Mesothelial cell of epicardium (in vitro differentiated cells): Measurements from ENCODE around the gene HMGN5. TPM values are rescaled to one million over a fixed set of nuclear protein-coding genes. Genes with fewer than 3 reads are reported as not detected.
A peak's percentile ranks its signal among the peaks of the same experiment; 100 is the strongest.

Source experiments
- DNase-seq, 2 experiments: peaks; one replicate each; pipeline ENCODE4 v3.0.0; 2021; ENCODE audit warnings: low spot score in 2 of 2; ENCODE audit not compliant: unreplicated experiment in 2 of 2
- H3K27ac Mint-ChIP-seq: 2 replicates; pipeline ENCODE4 v1.8.0; 2021; ENCODE audit warnings: mixed read lengths
- H3K27me3 Mint-ChIP-seq: 2 replicates; pipeline ENCODE4 v1.8.0; 2021; ENCODE audit warnings: low read depth, mixed read lengths
- H3K36me3 Mint-ChIP-seq: 2 replicates; pipeline ENCODE4 v1.8.0; 2021; ENCODE audit warnings: mixed read lengths
- H3K4me1 Mint-ChIP-seq: 2 replicates; pipeline ENCODE4 v1.8.0; 2021; ENCODE audit warnings: mixed read lengths
- H3K4me3 Mint-ChIP-seq: 2 replicates; pipeline ENCODE4 v1.8.0; 2021; ENCODE audit warnings: mild to moderate bottlenecking, moderate library complexity, mixed read lengths
- H3K9me3 Mint-ChIP-seq: 2 replicates; pipeline ENCODE4 v1.8.0; 2021; ENCODE audit warnings: mixed read lengths
- CTCF ChIP-seq: fragments of 200-600 bp; sonication (generic); IDR thresholded peaks from one replicate; pipeline ENCODE4 v1.5.0; 2021; ENCODE audit warnings: antibody characterized with exemption; ENCODE audit not compliant: unreplicated experiment
- total RNA-seq: library from RNA; stranded (reverse); gene quantifications from 3 replicates; pipeline ENCODE4 v1.2.1, GENCODE V29; 2021

The HMGN5 gene
- total RNA-seq, 1 donor from 2014 or later, result 4.9 TPM

GRCh38 chrX:81206476-81206875 is 4.8 kb upstream of the HMGN5 start:
- peaks cover 27% of the 10 kb centered on the region for H3K9me3 Mint-ChIP-seq
- no peak overlapping the region for H3K4me3 Mint-ChIP-seq
- H3K27me3 Mint-ChIP-seq, result no peaks in the 10 kb centered on the region
- H3K4me1 Mint-ChIP-seq, result peaks cover 10% of the 10 kb centered on the region
- no peak for DNase-seq
- peaks cover 9% of the 10 kb centered on the region for H3K36me3 Mint-ChIP-seq
- no peak for TF ChIP-seq CTCF
- H3K27ac Mint-ChIP-seq, result no peak overlapping the region

GRCh38 chrX:81205551-81205950 is 3.8 kb upstream of the HMGN5 start:
- Mint-ChIP-seq H3K4me3 (no peak overlapping the region), H3K27me3 (no peaks in the 10 kb centered on the region), H3K27ac (no peak overlapping the region), H3K36me3 (peaks cover 7% of the 10 kb centered on the region), H3K4me1 (peaks cover 10% of the 10 kb centered on the region), H3K9me3 (peaks cover 22% of the 10 kb centered on the region)
- TF ChIP-seq CTCF, result no peak
- no peak for DNase-seq

- peak overlapping the region; percentile 84 for H3K4me3 Mint-ChIP-seq
- H3K36me3 Mint-ChIP-seq, result peaks cover 7% of the 10 kb centered on the region
- H3K27me3 Mint-ChIP-seq, result no peaks in the 10 kb centered on the region
- DNase-seq, result no peak
- H3K27ac Mint-ChIP-seq, result peak overlapping the region; percentile 58
- peaks cover 8% of the 10 kb centered on the region for H3K4me1 Mint-ChIP-seq
- TF ChIP-seq CTCF, result no peak
- peaks cover 22% of the 10 kb centered on the region for H3K9me3 Mint-ChIP-seq
Measured at GRCh38 chrX:81202943-81203342, 1.2 kb upstream of the HMGN5 start.

GRCh38 chrX:81202456-81202819 is 725 bp upstream of the HMGN5 start:
- Mint-ChIP-seq H3K27ac (peak overlapping the region; percentile 98), H3K4me1 (peaks cover 8% of the 10 kb centered on the region), H3K27me3 (no peaks in the 10 kb centered on the region), H3K4me3 (peak overlapping the region; percentile 84), H3K36me3 (peaks cover 5% of the 10 kb centered on the region), H3K9me3 (peaks cover 22% of the 10 kb centered on the region)
- no peak for TF ChIP-seq CTCF
- DNase-seq, result no peak

GRCh38 chrX:81201071-81201470 is 642 bp downstream of the HMGN5 start:
- H3K4me3 Mint-ChIP-seq, result peak overlapping the region; percentile 84
- H3K9me3 Mint-ChIP-seq, result peaks cover 18% of the 10 kb centered on the region
- peak overlapping the region; percentile 98 for H3K27ac Mint-ChIP-seq
- DNase-seq, result no peak
- TF ChIP-seq CTCF, result no peak
- no peaks in the 10 kb centered on the region for H3K27me3 Mint-ChIP-seq
- H3K4me1 Mint-ChIP-seq, result peaks cover 8% of the 10 kb centered on the region
- H3K36me3 Mint-ChIP-seq, result peaks cover 5% of the 10 kb centered on the region

- DNase-seq, result peak in 1 of 2 experiments; percentile 47
- peaks cover 17% of the 10 kb centered on the region for H3K9me3 Mint-ChIP-seq
Measured at GRCh38 chrX:81195712-81196111, 6.0 kb downstream of the HMGN5 start.

More at GRCh38 chrX:81195712-81196111, 6.0 kb downstream of the HMGN5 start:
- H3K27ac Mint-ChIP-seq, result no peak overlapping the region
- no peaks in the 10 kb centered on the region for H3K4me1 Mint-ChIP-seq
- H3K4me3 Mint-ChIP-seq, result no peak overlapping the region
- TF ChIP-seq CTCF, result peak; percentile 68
- no peaks in the 10 kb centered on the region for H3K27me3 Mint-ChIP-seq
- no peaks in the 10 kb centered on the region for H3K36me3 Mint-ChIP-seq
